ENCODE results near the gene ADAM10.

ADAM10 gene

DNA sequence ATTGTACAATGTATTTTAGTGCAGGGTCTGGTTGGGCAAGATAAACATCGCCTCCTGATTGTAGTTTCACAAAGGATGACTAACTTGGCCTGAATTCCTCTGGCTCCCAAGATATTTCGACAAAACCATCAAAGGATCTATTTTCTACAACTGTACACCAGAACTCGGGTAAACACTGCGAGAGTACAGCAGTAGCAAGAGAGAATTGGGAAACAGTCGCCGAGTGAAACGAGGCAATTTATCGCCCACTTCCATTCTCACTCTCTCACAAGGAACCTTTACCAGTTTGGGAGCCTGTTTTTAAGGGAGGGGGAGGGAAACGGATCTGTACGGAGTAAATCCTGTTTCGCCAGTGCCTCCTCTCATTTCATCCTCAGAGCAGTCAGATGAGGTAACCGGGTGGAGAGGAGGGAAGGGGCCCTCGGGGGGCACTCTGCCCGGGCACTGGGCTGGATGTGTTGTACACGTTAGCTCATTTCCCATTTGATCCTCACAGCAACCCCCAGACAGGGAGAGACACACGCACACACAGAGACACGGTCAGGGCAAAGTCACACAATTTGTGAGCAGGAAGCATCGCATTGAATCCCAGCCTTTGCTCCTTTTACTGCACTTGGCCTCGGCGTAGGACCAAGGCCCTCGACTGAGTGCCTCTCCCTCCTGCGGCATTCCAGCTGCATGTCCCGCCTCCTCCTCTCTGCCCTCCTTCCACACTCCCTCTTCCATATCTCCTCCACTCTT lies 197.6 kb downstream of the ADAM10 start:
- DNase-seq (ENCODE audit: low spot score) = peak; percentile 52

DNA sequence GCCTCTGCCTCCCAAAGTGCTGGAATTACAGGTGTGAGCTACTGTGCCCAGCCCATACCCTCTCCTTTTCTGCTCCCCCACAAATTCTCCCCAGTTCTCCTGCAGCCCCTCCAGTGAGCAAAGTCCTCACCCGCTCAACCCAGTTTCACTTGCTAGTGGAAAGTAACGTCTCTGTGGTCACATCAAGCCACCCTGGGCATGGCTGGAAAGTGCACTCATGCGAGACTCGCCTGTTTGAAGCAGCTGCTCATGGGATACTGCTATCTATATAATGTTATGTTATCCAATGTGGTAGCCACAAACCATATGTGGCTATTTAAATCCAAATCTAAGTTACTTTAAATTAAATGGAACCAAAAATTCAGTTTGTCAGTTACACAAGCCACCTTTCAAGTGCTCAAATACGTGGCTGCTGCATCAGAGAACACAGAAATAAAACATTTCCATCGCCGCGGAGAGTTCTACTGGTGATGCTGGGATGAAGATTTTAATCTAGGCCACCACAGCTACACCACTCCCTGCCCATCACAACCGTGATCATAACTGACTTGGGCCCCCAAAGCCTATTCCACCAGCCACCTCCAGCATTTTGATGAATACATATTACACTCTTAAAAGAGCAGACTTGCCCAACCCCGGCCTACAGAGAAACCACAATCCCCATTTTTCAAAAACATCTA lies 198.3 kb downstream of the ADAM10 start:
- DNase-seq (ENCODE audit: low spot score) = no peak

DNA sequence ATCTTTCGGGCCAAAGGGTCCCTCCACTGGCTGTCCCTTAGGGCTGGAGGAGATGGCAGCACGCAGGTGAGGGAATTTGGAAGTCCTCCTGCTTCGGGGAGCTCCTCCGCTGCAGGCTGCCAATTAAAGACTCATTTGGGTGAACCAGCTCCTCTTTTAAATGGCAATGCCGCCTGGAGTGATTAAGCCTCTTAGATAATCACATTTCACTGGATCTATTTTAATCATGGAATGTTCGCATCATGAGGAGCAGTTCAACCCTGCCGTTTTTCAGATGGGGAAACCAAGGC lies 199.8 kb downstream of the ADAM10 start:
- no peak for DNase-seq (ENCODE audit: low spot score)

DNA sequence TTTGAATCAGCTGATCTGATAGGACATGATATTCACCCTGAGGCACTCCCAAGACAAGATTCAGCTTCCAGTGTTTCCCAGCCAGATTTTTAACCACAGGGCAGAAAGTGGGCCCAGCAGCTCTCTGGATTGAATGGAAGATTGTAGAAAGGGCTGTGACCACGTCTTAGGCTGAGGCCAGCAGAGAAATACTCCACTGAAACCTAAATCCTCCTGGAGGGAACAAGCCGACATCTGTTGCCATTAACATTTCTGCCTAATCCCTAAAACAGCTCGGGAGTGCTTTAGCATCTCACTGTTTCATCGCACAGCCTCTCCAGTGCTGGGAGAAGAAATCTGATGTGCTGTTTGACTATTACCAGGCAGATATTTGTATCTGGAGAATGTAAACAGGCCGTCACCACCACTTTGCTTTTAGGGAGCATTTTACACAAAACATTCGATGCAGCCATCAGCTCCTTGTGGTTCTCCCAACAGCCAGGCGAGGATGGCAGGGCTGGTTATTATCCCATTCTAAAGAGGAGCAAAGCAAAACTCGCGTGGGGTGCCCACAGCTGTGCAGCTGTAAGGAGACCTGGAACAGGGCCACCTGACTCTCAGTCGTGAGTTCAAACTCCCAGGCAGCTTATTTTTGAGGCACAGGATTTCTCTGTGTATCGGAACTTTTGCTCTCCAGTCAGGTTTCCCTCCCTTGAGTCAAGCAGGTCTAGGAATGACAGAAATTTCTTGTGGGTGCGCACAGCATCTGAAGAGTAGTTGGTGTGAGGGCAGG lies 200.3 kb downstream of the ADAM10 start:
- no peak for DNase-seq (ENCODE audit: low spot score)

DNA sequence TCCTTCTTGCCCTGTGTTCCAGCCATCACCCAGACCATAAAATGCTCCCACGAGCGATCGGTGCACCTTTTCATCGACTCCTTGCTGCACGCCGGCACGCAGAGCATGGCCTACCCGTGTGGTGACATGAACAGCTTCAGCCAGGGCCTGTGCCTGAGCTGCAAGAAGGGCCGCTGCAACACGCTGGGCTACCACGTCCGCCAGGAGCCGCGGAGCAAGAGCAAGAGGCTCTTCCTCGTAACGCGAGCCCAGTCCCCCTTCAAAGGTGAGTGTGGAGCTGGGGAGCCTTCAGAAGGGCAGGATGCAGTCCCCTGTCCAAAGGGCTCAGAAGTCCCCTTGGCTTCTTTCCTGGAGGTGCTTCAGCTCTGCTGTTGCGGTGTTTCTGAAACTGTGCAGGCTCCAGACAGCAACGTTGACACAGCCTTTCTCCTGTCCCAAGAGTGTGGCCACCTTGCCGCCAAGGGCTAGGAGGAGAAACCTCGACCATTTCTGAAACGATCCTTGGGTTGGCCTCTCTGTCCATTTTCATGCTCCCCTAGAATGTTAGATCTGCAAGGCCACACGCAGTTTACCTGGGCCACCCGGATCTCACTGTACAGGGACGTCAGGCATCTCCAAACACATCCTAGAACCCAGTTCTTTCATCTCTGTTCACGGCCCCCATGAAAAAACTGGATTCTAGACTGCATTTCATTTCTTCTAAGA lies 201.0 kb downstream of the ADAM10 start:
- DNase-seq (ENCODE audit: low spot score) = no peak

DNA sequence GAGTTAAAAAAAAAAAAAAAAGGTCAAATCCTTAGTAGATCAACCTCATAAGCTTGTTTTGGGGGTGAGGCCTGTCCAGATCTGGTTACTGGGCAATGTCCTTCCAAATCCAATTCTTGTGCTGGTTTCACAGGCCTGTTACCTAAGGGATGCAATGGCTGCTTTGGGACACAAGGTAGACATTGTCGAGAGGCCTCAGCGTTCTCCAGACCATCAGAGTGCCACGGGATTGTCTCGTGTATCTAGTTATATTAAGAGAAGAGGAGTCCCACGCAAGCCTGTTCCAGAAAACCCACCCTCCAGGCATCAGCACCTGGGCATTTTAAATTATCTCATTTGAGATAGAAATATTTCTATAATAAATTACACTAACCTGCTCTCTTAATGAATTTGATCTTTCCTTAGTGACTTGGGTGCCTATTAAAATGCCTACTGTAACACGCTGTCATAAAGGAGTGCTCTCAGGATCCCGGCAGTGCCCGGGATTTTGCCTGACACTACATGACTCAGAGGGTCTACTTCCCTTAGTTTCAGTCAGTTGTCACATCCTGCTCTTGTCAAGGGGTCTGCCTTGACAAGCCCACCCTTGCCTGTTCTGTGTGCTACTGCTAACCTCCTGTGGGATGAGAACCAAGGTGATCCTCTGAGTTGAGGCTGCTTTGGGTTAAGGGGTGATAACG lies 201.7 kb downstream of the ADAM10 start:
- no peak for DNase-seq (ENCODE audit: low spot score)

DNA sequence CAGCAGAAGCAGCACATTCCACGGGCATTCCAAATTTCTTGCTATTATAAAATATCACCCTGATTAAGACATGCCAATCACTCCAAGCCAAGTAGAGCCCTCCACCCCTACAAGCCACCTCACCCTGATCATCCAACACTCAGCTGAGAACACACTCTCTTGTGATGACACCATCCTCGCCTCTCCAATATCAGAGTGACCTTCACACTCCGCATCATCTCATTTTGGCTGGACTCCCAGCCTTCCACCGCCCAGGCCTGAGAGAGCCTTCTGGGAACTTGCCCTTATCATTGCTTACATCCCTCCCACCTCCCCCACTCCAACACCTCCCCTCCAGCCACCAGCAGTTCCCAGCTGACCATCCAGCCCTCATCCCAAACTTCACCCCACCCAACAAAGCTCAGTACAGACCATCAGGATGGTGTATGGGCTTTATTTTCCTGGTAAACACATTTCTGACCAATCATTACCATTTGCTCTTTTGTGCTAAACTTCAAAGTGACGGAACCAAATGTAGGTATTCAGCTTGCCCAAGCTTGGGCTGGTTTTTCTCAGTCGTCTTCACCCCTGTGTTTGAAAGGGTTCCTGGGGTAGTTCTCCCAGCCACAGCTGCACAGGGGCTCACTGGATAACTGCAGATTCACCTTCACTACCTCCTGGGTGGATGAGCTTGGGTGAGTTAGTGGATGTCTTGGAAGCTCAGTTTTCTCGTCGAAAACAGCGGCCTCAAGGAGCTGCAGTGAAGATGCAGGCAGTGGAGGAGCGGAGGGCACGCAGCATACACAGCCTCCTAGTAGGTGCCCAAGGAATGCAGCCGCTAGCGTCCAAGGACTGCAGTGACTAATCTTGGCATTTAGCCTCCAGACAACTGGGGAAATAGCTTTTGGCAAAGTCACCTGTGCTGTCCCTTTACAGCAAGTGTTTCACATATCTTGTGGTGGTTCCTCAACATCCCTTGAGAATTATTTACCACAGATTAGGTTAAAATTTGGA lies 202.6 kb downstream of the ADAM10 start:
- no peak for DNase-seq (ENCODE audit: low spot score)

DNA sequence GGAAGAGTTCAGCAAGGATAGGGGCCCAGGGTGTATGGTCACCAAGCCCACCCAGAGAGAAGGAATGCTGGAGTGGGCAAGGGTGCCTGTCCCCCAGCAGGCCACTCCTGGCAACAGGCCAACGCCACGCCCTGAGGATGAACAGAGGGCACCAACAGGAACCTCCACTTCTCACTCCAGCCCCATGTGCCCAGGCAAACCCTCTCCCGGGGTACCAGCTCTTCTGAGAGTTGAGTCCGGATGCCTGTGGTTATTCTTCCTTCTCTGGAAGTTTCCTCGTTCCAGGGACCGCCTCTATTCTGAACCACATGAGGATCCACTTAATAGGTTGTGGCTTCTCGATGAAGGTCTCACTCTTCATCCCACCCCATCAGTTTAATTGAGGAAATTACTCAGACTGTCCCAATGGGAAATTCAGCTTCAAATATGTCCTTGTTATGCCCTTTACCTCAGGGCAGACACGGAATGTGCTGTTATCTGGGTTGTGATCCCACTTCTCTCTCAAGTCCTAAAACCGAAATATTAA lies 203.4 kb downstream of the ADAM10 start:
- no peak for DNase-seq (ENCODE audit: low spot score)

DNA sequence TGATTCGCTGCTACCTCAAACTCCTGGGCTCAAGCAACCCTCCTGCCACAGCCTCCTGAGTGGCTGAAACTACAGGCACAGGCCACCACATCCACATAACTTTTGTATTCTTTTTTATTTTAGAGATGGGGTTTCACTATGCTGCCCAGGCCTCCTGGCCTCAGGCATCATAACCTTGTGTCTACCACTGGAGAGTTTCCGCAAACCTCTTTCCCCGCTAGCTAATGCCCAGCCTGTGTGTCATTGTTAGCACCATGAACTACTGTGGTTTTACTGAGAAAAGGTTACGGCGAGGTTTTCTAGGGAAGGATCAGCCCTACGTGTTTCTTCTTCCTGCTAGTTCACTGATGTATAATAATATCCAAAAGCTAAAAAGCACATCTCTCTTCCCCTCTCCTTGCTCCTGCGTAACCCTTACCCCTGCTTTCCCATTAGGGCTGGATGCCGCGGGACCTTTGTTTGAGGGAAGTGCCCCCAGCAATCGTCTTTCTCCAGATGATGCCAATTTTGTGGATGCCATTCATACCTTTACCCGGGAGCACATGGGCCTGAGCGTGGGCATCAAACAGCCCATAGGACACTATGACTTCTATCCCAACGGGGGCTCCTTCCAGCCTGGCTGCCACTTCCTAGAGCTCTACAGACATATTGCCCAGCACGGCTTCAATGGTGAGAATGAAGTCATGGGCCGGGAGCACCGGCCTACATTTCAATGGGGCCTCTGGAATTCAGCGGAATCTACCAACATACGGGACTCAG lies 204.0 kb downstream of the ADAM10 start:
- no peak for DNase-seq (ENCODE audit: low spot score)

DNA sequence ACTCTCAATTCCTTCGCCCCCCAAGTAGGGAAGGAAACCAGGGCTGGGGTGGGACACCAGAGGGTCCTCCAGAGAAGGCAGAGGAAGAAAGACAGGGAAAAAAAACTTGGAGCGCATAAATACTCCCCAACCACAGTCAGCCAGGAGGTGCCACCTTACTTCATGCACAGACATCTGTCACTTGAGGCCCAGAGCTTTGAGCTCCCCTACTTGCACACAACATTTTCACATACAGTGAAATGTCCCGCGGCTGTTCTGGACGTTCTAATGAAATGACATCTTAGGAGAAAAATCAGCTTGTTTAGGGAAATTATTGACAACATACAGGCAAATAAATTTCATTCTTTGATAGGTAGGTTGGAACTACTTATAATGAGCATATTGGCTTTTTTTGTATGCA lies 204.8 kb downstream of the ADAM10 start:
- no peak for DNase-seq (ENCODE audit: low spot score)

DNA sequence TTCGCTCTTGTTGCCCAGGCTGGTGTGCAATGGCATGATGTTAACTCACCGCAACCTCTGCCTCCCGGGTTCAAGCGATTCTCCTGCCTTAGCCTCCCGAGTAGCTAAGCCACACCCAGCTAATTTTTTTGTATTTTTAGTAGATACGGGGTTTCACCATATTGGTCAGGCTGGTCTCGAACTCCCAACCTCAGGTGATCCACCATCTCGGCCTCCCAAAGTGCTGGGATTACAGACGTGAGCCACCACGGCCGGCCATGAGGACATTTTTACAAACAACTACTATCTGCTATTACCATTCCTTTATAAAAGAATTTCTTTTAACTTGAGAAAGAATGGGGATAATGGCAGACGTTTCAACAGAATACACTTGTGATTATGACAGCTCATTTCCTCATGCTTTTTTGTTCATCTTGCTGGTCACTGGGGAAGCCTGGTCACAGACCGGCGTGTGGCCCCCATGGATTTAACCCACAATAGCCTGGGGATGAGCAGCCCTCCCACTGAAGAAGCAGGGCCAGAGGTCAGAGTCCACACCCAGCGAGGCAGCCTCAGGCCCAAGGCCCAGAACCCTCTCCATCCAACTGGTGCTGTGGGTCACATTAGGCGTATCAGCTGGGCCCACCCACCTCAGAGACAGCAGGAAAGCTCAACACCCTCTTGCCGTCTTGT lies 205.7 kb downstream of the ADAM10 start:
- no peak for DNase-seq (ENCODE audit: low spot score)

DNA sequence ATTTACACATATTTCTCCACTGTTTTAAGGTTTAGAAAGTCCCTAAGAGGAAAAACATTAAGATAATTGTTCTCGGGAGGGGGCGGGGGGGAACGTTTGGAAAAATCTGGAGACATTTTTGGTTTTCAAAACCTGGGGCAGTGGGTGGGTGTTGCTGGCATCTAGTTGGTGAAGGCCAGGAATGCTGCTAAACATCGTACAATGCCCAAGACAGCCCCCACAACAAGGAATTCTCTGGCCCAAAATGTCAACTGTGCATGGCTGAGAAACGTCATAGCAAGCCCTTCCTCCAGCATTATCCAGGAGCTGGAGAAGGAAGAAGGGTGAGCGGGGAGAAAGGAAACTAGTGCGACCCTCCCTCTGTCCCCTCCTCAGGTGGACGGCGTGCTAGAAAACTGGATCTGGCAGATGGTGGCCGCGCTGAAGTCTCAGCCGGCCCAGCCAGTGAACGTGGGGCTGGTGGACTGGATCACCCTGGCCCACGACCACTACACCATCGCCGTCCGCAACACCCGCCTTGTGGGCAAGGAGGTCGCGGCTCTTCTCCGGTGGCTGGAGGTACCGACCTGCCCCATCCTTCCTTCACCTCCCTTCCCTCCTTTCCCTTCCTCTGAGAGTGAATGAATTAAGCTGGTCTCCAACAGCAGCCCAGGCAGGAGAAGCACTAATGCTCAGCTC lies 208.0 kb downstream of the ADAM10 start:
- DNase-seq (ENCODE audit: low spot score) = no peak

DNA sequence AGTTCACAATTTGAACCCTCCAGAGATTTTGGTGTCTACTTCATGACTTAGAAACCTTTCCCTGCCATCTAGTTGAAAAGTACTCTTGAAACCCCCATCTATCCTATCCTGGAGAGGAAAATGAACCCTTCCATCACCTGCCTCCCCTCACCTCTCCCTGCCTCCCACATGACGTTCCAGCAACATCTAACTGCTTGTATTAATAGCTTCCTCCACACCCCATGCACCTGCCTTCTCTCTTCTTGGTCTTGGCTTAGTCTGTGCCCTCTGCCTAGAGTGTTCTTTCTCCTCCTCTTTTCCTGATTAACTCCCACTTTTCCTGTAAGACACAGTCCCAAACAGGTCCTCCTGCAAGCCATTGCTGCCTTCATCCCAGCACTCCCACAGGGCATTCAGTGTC lies 210.0 kb downstream of the ADAM10 start:
- no peak for DNase-seq (ENCODE audit: low spot score)

DNA sequence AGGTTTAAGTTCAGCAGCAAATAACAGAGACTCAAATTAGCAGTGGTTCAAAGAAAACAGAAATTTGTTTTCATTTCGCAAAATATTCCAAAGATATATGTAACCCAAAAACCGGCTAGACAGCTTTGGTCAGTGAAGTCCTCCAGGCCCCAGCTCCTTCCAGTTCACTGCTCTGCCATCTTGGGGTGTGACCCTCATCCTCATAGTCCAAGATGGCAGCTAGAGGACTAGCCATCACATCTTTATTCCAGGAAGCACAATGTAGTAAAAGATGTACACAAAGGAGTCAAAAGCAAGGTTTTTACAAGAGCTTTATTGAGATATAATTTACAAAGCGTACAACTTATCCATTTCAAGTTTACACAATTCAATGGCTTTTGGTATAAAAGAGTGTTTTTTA lies 210.6 kb downstream of the ADAM10 start:
- no peak for DNase-seq (ENCODE audit: low spot score)
